22Rv1 (cell line): ENCODE results near the gene ANP32B.

Source experiments
- ZFX ChIP-seq: fragments of 450-650 bp; IDR thresholded peaks from 2 replicates; pipeline ENCODE4 v1.6.1; 2017; ENCODE audit warnings: antibody characterized with exemption, borderline replicate concordance
- TF ChIP-seq, protein P1 (sequence below): fragments of 450-650 bp; IDR thresholded peaks from 2 replicates; pipeline ENCODE4 v1.5.1; 2017; ENCODE audit warnings: mild to moderate bottlenecking

DNA sequence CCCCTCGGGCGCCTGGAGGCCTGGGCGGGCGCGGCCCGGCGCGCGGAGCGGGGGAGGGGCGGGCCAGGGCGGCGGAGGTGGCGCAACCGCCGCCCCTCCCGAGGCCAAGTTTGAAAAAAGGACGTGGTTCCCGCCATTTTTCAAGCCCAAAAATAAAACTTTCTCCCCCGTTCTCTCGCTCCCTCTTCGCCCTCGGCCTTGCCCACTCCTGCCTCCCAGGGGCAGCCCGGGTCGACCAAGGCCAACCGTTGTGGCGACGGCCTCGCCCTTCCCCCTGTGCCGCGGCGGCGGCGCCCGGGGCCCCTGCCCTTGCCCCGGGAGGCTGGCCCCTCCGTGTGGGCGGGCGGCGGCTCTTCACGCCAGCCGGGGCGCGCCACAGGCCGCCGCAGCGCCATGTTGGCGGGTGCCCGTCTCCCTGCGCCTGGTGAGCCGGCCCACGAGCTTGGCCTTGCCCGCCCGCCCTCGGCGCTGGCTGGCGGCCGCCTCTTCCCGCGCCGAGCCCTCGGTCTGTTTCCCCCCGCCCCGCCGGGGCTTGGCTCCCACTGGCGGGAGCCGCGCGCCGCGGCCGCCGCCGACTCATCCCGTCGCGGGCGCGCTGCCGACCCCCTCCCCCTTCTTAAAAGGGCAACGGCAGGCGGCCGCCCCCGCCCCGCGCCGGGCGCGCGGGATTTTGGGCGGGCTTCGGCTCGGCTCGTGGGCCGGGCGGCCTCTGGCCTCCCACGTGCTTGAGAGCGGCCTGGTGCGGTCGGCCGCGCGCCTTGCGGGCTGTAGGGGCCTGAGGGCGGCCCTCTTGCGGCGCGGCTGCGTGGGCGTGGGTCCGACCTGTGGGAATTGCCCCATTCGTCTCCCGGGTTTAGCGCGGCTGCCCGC, 1.3 kb downstream of the ANP32B start:
- TF ChIP-seq, protein P1, sequence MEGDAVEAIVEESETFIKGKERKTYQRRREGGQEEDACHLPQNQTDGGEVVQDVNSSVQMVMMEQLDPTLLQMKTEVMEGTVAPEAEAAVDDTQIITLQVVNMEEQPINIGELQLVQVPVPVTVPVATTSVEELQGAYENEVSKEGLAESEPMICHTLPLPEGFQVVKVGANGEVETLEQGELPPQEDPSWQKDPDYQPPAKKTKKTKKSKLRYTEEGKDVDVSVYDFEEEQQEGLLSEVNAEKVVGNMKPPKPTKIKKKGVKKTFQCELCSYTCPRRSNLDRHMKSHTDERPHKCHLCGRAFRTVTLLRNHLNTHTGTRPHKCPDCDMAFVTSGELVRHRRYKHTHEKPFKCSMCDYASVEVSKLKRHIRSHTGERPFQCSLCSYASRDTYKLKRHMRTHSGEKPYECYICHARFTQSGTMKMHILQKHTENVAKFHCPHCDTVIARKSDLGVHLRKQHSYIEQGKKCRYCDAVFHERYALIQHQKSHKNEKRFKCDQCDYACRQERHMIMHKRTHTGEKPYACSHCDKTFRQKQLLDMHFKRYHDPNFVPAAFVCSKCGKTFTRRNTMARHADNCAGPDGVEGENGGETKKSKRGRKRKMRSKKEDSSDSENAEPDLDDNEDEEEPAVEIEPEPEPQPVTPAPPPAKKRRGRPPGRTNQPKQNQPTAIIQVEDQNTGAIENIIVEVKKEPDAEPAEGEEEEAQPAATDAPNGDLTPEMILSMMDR: no peak
- TF ChIP-seq ZFX: no peak
